ENCODE results near the gene IQGAP2. TPM values are rescaled to one million over a fixed set of nuclear protein-coding genes. Genes with fewer than 3 reads are reported as not detected.

Gene IQGAP2
- polyA plus RNA-seq, 4 donors, result 67.9 to 97.7 (median 83.5) TPM

DNA sequence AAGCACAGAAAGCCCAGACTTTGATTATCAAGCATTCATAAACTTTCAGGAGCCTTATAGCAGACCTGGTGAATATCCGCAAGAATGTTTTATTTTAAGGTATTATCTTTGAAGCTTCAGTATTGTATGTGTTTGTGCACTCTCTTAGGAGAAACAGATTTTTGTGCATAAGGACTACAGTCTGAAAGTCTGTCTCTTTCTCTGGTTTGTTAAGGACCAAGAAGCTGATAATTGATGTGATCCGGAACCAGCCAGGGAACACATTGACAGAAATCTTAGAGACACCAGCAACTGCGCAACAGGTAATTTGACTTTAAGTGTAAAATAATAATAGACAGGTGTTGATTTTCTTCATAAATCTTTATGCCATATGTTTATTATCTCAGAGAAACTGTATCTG is 290.1 kb downstream of the IQGAP2 start:
- DNase-seq (ENCODE audit: low read depth in 4 of 4, low spot score in 3 of 4), result no peak

- no peak for DNase-seq (ENCODE audit: low read depth in 4 of 4, low spot score in 3 of 4)
Measured at GRCh38 chr5:76694317-76694716, 291.2 kb downstream of the IQGAP2 start.

GRCh38 chr5:76695346-76695745 is 292.3 kb downstream of the IQGAP2 start:
- no peak for DNase-seq (ENCODE audit: low read depth in 4 of 4, low spot score in 3 of 4)

GRCh38 chr5:76696251-76696650 is 293.2 kb downstream of the IQGAP2 start:
- no peak for DNase-seq (ENCODE audit: low read depth in 4 of 4, low spot score in 3 of 4)

DNA sequence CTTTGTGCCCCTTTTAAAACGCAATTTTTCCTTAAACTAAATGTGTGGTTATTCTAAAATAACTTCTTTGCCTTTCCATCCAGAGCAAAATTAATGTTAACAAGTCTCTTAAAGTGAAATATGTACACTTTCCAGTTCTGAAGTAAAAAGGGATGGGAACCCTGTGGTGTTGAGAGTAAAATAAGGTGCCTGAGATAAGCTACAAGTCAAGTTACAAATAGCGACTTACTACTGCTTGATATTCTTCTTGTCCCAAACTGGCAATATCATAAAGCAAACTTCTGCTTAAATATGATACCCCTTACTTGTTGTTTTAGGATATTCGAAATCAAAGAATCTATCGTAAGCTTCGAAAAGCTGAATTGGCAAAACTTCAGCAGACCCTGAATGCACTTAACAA is 294.6 kb downstream of the IQGAP2 start:
- no peak for DNase-seq (ENCODE audit: low read depth in 4 of 4, low spot score in 3 of 4)

DNA sequence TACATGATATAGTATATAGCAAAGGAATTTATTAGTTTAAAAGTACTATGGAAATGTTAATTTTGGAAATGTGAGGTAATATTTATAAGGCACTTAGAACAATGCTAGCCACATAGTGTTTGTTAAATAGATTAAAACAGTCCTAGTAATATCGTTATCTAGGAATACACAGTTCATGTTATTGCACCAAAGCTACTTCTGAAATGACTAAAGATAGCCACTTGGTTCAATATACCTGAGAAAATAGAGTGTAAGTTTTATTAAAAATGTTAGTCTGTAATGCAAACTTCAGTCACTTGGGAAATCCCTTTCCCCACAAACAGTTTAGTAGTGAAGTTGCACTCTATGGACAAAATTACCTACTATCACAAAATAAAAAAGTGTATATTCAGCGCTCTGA is 297.5 kb downstream of the IQGAP2 start:
- DNase-seq (ENCODE audit: low read depth in 4 of 4, low spot score in 3 of 4), result no peak

DNA sequence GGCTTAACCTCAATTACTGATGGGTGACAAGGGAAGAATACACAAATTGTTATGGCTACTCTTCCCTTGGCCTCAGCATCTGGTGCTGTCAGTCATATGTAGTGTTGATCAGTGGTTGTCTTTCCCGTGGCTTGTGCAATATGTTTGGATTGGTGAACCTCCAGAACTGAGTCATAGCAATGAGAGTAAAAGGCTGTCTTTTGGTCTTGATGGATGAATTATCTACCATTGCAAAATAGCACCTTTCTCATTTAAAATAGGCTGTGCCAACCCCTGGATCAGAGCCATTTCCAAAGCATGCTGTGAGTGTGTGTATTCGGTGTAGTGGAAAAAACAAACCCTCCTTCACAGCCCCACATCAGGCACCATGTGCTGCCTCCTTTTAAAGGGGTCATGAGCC is 298.2 kb downstream of the IQGAP2 start:
- DNase-seq (ENCODE audit: low read depth in 4 of 4, low spot score in 3 of 4), result no peak

- DNase-seq (ENCODE audit: low read depth in 4 of 4, low spot score in 3 of 4), result no peak
Measured at GRCh38 chr5:76703707-76704106, 300.6 kb downstream of the IQGAP2 start.

- no peak for DNase-seq (ENCODE audit: low read depth in 4 of 4, low spot score in 3 of 4)
Measured at GRCh38 chr5:76704131-76704663, 301.1 kb downstream of the IQGAP2 start.

DNA sequence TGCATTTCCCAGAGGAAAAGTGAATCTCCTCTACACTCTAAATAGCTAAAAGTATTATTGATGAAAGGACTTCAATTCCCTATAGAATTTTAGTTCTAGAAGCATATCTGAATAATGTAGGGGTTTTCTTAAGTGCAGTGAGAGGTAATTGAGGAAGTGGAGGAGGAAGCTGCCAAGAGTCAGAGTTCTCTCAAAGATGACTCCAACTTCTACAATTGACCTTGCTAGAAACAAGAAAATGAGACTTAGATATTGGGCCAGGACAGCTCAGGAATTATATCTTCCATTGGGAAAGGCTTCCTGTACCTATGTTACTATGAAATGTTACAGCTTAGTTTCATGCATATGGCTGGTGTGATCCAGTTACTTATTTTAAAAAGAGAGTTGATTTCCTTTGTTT is 302.5 kb downstream of the IQGAP2 start:
- no peak for DNase-seq (ENCODE audit: low read depth in 4 of 4, low spot score in 3 of 4)

- no peak for DNase-seq (ENCODE audit: low read depth in 4 of 4, low spot score in 3 of 4)
Measured at GRCh38 chr5:76709762-76710161, 306.7 kb downstream of the IQGAP2 start.

GRCh38 chr5:76710991-76711390 is 307.9 kb downstream of the IQGAP2 start:
- DNase-seq (ENCODE audit: low read depth in 4 of 4, low spot score in 3 of 4), result no peak

DNA sequence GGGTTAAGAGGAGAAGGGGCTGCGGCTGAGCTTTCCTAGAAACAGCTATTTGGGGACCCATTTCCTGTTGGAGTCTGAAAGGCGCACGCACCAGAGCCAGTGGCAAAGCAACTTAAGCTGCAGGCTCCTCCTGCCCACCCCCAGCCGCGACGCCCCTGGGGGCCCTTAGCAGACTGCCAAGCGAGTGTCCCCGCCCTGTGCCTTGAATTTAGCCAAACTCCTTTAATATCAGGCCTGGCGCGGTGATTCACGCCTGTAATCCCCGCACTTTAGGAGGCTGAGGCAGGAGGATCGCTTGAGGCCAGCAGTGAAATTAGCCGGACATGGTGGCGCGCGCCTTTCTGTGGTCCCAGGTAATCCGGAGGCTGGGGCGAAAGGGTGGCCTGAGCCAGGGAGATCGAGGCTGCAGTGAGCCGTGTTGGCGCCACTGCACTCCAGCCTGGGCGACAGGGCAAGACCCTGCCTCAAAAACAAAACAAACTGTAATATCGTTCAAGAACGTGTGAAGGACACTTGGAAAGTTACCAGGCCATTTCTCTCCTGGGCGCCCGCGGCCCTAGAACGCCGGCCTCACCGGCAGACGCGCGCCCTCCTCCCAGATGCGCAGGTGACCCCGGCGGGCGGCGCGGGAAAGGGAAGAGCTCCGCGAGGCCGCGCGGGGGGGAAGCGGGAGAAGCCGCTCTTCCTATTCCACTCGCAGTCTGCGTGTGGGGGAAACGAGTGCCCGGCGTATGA is 311.8 kb downstream of the IQGAP2 start:
- peak in 1 of 4 donors; percentile 31 for DNase-seq (ENCODE audit: low read depth in 4 of 4, low spot score in 3 of 4)

- no peak for DNase-seq (ENCODE audit: low read depth in 4 of 4, low spot score in 3 of 4)
Measured at GRCh38 chr5:76715486-76715735, 312.3 kb downstream of the IQGAP2 start.

DNA sequence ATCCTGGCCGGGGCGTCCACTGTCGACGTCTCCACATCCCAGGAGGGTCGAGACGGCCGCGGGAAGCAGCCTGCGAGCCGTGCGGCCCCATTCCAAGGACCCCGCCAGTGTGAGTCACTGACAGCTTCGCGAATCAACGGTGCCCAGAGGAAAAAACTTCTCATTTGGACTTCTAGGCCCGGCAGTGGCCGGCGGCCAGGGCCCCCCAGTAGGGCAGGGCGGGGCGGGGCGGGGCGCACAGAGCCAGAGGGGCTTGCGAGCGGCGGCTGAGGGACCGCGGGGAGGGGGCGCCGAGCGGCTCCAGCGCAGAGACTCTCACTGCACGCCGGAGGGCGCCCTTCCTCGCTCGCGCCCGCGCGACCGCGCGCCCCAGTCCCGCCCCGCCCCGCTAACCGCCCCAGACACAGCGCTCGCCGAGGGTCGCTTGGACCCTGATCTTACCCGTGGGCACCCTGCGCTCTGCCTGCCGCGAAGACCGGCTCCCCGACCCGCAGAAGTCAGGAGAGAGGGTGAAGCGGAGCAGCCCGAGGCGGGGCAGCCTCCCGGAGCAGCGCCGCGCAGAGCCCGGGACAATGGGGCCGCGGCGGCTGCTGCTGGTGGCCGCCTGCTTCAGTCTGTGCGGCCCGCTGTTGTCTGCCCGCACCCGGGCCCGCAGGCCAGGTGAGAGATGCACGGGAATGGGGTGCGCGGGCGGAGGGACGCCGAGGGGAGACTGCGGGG is 312.8 kb downstream of the IQGAP2 start, which contains the start of gene F2R:
Gene F2R, plus strand, starts transcription at position 391 of the 720 bp plus-strand sequence. Its CDS starts 182 bp downstream, at position 573.
- peak in 3 of 4 donors; percentile 63 to 73 (median 66) for DNase-seq (ENCODE audit: low read depth in 4 of 4, low spot score in 3 of 4)

DNA sequence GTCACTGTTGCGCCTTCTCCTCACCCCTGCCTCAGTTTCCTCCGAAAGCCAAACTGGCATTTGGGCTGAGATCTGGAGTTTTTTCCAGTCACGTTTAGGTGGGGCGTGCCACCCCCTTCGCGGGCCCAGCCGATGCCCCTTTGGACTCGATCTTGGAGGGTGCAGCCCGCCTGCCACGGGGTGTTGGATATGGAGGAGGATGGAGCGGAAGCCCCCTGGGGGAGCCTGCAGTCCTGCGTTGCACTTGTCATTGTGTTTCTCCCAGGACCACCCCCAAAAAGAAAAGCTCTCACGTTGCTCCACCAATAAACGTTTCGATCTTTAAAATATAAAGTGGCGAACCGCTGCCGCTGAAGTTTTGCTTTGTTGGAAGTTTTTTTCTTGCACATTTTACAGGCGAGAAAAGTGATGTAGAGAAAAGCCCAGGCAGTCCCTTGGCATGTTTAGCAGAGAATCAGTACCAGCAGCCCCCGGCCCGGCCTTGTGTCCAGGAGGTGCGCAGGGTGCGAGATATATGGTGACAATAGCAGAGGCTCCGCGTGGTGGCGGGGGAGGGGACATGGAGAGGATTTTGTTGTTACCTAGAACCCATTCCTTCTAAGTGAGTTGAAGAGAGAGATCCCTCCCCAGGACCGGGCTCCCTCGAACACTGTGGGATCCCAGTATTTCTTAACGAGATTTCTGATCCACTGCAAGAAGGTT is 313.5 kb downstream of the IQGAP2 start:
- DNase-seq (ENCODE audit: low read depth in 4 of 4, low spot score in 3 of 4), result no peak

- DNase-seq (ENCODE audit: low read depth in 4 of 4, low spot score in 3 of 4), result no peak
Measured at GRCh38 chr5:76717222-76718083, 314.4 kb downstream of the IQGAP2 start.

- no peak for DNase-seq (ENCODE audit: low read depth in 4 of 4, low spot score in 3 of 4)
Measured at GRCh38 chr5:76718381-76718832, 315.3 kb downstream of the IQGAP2 start.

DNA sequence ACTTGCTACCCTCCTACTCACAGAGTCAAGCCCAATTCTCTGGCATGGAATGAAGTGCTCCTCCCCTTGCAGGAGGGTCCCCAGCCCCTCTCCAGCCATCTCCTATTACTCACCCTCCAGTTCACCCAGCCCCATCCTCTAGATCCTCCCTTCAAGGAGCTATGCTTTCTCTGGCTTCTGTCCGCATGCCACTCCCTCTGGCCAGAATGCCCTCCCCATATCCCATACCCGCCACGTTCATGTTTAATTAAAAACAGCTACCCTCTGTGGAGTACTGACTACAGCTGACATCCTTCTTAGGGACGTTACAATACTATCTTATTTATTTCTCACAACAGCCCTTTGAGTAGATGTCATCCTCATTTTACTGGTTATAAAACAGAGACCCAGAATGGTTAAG is 315.8 kb downstream of the IQGAP2 start:
- DNase-seq (ENCODE audit: low read depth in 4 of 4, low spot score in 3 of 4), result no peak

DNA sequence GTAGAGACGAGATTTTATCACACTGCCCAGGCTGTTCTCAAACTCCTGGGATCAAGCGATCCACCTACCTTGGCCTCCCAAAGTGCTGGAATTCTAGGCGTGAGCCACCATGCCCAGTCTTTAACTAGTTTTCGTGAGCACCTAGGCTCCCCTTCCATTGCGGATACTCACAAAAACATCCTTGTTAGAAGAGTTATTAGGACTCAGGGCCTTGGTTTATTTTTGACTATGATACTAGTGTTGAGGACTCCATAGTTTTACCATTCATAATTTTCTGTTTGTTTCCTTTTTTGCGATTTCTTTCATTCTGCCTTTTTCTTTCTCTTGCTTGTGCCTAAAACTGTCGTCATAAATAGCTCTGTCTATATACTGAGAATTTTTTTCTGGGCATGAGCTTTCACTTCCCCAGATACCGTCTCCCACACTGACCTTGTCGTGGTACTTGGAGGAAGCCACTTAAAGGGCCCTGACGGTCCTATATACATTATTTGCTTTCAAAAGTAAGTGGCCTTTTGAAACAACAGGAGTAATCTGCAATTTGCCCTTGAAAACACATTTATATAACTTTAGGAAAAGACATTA is 318.0 kb downstream of the IQGAP2 start:
- no peak for DNase-seq (ENCODE audit: low read depth in 4 of 4, low spot score in 3 of 4)
